Testis (tissue), 2 donors: ENCODE data around the gene GTSF1L.

Experiments used
- POLR2A ChIP-seq: fragments of 450-650 bp; IDR thresholded peaks from one replicate; pipeline ENCODE4 v1.6.1; 2017; ENCODE audit warnings: antibody characterized with exemption, mild to moderate bottlenecking, moderate library complexity
- TF ChIP-seq, protein P1 (sequence below), 3 experiments: fragments of 450-650 bp in 2 of 3; fragments of 200-600 bp in 1 of 3; sonication (generic) in 1 of 3; IDR thresholded peaks; one replicate each; pipeline ENCODE4 v1.5.1; 2016 to 2019; ENCODE audit warnings: antibody characterized with exemption in 3 of 3, mild to moderate bottlenecking in 2 of 3, moderate library complexity in 1 of 3

DNA sequence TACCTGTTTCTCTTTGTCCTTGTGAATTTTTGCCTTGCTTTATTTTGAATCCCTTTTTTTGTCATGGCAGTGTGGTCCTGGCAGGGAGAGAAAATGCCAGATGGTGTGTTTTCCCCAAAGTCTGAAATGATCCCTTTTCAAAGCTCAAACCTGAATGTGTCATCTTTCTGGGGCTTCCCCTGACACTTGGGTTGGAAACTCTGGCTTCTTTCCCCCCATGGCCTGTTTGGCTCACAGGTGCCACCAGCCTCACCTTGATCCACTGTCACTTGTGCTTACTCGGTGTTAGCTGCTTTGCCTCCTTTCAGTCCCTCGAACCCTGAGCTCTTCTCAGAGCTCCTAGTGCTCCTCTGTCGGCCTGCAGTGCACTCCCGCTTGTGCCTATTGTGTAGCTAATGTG lies 37.6 kb downstream of the GTSF1L start:
- TF ChIP-seq, protein P1, sequence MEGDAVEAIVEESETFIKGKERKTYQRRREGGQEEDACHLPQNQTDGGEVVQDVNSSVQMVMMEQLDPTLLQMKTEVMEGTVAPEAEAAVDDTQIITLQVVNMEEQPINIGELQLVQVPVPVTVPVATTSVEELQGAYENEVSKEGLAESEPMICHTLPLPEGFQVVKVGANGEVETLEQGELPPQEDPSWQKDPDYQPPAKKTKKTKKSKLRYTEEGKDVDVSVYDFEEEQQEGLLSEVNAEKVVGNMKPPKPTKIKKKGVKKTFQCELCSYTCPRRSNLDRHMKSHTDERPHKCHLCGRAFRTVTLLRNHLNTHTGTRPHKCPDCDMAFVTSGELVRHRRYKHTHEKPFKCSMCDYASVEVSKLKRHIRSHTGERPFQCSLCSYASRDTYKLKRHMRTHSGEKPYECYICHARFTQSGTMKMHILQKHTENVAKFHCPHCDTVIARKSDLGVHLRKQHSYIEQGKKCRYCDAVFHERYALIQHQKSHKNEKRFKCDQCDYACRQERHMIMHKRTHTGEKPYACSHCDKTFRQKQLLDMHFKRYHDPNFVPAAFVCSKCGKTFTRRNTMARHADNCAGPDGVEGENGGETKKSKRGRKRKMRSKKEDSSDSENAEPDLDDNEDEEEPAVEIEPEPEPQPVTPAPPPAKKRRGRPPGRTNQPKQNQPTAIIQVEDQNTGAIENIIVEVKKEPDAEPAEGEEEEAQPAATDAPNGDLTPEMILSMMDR (IDR thresholded peaks at IDR 0.05), result no peak
- no peak for TF ChIP-seq POLR2A
